C4-2B (cell line): ENCODE measurements around the gene HPCAL1.

ENCODE experiments used
- H3K27ac ChIP-seq: fragments of 450-650 bp; 2 replicates; pipeline ENCODE4 v1.5.1; 2017
- ZFX ChIP-seq: fragments of 450-650 bp; IDR thresholded peaks from 2 replicates; pipeline ENCODE4 v1.6.1; 2017
- TF ChIP-seq, protein P1 (sequence below): fragments of 450-650 bp; conservative IDR thresholded peaks from 2 replicates; pipeline ENCODE4 v1.5.1; 2017; ENCODE audit warnings: mild to moderate bottlenecking

Gene HPCAL1

DNA sequence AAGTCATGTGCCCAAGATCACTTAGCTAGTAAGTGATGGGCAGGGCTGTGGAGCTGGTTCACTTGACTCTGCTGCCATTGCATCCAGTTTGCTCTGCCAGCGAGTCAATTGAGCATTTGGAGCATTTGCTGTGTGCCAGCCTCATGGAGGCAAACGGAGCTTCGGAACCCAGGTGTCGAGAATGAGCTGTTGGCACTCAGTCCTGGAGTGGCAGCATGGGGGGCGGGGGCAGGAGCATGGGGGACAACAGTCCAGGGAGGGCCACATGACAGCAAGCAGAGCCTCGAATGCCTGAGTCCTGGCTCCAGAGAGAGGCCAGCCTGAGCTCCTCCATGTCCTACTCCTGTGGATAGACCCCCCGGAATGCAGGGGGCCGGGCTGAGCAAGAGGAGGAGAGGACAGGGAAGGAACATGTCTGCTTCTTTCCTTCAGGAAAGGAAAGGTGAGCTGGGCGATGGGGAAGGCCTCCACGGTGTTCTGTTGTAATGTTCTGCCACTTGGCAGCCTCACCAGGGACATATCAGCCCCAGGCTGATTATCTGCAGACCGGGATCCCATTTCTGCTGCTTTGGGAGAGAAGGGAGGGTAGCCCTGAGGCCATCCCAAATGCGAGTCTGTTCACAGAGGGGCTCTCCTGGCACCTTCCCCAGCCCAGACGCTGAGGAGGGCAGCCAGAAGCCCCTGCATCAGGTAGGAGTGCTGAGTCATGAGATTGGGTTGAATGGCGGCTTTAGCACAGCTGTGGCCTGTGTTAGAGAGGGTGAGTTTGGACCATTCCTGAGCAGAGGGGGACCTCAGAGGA lies 59.6 kb downstream of the HPCAL1 start:
- no peak for TF ChIP-seq ZFX
- TF ChIP-seq, protein P1, sequence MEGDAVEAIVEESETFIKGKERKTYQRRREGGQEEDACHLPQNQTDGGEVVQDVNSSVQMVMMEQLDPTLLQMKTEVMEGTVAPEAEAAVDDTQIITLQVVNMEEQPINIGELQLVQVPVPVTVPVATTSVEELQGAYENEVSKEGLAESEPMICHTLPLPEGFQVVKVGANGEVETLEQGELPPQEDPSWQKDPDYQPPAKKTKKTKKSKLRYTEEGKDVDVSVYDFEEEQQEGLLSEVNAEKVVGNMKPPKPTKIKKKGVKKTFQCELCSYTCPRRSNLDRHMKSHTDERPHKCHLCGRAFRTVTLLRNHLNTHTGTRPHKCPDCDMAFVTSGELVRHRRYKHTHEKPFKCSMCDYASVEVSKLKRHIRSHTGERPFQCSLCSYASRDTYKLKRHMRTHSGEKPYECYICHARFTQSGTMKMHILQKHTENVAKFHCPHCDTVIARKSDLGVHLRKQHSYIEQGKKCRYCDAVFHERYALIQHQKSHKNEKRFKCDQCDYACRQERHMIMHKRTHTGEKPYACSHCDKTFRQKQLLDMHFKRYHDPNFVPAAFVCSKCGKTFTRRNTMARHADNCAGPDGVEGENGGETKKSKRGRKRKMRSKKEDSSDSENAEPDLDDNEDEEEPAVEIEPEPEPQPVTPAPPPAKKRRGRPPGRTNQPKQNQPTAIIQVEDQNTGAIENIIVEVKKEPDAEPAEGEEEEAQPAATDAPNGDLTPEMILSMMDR = no peak
- H3K27ac ChIP-seq = no peak overlapping the region

DNA sequence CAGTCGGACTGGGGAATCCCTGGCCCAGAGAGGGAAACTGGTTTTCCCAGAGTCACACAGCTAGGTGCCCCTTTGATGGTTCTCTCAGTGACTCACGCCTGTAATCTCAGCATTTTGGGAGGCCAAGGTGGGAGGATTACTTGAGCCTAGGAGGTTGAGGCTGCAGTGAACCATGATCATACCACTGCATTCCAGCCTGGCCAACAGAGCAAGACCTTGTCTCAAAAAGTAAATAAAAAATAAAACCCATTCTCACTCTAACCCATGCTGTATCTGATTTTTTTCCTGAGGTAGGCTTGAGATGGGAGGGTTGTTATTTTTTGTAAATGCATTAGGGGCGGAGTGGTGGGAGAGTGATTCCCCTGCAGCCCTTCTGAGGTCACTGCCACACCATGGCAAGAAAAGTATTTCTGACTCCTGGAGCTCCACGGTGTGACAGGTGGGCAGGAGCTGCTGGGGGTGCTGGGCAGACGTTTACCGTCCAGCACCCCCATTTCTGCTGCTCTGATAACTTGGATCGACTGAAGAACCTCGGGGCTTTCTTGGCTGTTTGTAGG lies 60.3 kb downstream of the HPCAL1 start:
- TF ChIP-seq, protein P1 = no peak
- no peak for TF ChIP-seq ZFX
- no peak overlapping the region for H3K27ac ChIP-seq

DNA sequence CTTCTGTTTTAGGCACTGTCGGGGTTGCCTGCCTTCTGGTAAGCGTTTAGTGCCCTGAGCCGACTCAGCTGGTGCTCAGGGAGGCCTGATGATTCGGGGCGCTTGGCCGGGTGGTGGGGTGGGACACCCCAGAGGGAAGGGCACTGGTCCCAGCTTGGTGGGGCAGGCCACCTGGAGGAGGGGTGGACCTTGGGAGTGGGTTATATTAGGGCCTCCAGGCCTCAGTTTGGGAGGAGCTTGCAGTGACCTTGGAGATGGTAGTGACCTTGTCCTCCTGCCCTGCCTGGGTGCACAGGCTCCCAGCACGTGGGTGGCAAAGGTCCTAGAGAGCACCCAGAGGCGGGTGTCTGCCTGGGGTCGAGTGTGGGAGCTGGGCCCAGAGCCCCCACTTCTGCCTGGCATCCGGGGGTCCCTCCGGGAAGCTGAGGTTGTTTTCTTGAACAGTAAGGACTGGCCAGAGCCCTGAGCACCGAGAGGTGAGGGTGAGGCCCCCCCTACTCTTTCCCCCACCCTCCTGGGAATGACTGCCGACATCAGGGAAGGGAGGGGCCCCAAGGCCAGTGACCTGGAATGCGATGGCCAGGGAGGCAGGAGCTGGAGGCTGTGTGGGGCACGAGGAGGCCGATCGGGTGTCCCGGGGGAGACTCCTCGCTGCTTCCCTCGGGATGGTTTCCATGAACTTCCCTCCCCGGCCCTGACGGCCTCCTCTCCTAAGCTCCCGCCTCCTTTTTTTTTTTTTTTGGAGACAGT lies 61.3 kb downstream of the HPCAL1 start:
- no peak overlapping the region for H3K27ac ChIP-seq
- TF ChIP-seq, protein P1 = no peak
- TF ChIP-seq ZFX = no peak

DNA sequence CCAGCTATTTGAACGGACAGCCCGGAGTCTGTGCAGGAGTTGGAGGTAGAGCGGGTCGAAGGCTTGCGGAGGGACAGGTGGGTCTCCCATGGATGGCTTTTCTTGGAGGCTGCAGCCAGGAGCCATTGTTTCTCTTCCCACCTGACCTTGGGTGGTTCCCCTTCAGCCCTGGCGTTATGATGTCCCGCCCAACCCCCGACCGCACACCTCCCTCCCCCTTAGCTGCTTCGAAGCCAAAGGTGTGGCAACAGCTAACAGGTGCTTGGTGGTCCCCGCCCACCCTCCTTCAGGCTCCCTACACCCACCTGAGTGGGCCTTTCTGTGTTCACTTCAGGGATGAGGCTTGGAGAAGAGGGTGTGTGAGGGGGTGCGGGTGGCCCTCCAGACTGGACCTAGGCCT lies 62.7 kb downstream of the HPCAL1 start:
- no peak overlapping the region for H3K27ac ChIP-seq
- TF ChIP-seq, protein P1 = no peak
- TF ChIP-seq ZFX = no peak

DNA sequence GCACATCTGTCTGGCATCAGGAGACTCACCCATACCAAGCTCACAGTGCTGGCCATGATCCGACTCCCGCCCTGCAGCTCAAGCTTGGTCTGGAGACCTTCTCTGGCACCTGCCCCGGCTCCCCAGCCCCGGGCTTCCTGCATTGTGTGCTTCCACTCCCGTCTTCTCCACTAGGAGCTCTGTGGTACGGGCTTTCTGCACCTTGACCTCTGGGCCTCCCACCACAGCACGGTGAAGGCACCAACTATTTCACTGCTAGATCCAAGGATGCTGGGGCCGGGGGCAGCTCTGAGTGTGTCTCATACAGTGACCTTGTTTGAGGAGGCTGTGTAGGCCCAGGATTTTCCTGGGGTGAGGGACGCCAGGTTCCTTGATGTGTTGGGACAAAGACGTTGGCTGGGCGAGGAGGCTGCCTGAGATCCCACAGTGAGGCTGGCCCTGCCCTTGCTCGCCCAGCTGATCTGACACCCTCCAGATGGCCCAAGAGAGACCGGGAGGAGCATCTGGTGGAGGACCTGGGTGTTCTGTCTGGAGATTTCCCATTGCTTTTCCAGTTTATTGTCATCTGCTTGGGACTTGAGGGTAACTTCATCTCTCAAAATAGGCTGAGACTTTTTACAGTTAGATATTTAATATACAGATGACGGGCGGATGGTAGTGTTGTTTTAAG lies 64.0 kb downstream of the HPCAL1 start:
- no peak overlapping the region for H3K27ac ChIP-seq
- TF ChIP-seq, protein P1 = no peak
- TF ChIP-seq ZFX = no peak

DNA sequence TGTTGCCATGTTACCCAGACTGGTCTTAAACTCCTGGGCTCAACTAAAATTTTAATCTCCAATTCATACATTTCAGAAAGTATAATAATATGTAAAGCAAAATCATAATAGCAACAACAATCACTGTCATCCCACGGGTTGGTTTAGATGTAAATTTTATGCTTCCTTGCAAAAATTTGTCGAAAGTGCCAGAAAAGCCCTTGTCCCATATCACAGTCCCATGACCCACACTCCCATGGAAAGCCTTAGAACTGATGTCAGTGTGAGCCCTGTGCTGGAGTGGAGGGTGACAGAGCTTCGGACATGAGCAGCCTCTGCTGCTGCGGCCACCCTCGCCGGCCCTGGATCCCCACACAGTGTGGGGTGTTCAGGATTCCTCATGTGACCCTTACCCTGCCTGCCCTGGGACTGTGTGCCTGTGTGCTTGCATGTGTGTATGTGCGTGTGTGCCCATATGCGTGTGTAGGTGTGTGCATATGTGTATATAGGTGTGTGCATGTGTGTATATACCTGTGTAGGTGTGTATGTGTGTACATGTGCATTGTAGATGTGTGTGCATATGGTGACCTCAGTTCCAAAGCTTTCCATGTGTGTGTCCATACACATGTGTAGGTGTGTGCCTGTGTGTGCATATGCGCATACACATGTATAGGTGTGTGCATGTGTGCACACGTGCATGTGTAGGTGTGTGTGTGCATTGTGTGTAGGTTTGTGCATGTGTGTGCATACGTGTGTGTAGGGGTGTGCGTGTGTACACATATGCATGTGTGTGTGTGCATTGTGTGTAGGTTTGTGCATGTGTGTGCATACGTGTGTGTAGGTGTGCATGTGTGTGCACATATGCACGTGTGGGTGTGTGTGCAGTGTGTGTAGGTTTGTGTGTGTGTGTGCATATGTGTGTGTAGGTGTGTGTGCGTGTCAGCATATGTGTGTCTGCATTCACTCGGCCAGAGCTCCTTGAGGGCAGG lies 65.1 kb downstream of the HPCAL1 start:
- TF ChIP-seq, protein P1 = no peak
- TF ChIP-seq ZFX = no peak
- no peak overlapping the region for H3K27ac ChIP-seq
